ENCODE measurements around the gene PHF13. TPM values are rescaled to one million over a fixed set of nuclear protein-coding genes. Genes with fewer than 3 reads are reported as not detected.

Gene PHF13
- total and polyA plus RNA-seq, 9 of the 15 experiments (the other 6 are each of a cell fraction or from before 2014, with no cell fraction given) = 1.8 to 36.1 (median 11.7) TPM

DNA sequence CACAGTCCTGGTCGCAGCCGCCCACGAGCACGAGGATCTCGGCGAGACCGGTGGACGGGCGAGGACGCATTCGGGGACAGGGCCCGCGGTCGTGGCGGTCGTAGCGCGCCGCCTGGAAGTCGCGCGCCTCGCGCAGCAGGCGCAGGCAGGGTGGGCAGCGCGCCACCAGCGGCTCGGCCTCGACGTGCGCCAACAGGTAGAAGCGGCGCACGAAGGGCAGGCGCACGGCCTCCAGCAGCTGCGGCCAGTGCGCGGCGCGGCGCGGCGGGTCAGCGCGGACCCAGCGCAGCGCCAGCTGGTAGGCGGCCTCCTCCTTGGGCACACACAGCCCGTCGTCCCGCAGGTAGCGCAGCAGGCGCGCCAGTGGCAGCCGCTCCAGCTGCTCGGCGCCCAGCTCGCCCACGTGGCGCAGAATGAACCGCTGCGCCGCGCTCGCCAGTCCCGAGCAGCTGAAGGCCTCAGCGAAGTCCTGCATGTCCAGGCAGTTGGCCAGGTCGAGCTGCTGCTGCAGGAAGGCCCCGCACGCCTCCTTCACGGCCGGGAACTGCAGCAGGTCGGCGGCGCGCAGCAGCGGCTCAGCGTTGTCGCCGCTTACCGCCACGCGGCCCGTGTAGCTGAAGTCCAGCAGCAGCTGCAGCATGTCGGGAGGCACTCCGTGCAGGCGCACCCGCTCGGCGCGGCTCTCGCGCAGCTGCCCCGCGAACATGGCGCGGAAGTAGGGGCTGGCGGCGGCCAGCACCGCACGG lies 11.4 kb upstream of the PHF13 start:
- POLR2A ChIA-PET = interaction anchor here (0.6 to 10.7 kb wide), 15 partner anchors 8 to 88 kb away, joined by 3 to 221 read pairs (median 4); partner anchors contain the start of genes PHF13 and ZBTB48
- Histone ChIP-seq H3K27ac (ENCODE audit: extremely low read depth, low read depth, low read length) (peak overlapping the region; percentile 99), H3K27me3 (ENCODE audit: control insufficient read depth in 2 of 2, insufficient read depth in 2 of 2, low read length in 2 of 2) (no peaks in the 10 kb centered on the region), H3K4me2 (ENCODE audit: insufficient read depth, low read length) (peak overlapping the region; percentile 99), H2AFZ (ENCODE audit: low read depth, low read length) (peak overlapping the region; percentile 83), H3K36me3 (ENCODE audit: control insufficient read depth, insufficient read depth, low read length) (peaks cover 35% of the 10 kb centered on the region; the same call in 2 of the 3 replicates), H3K79me2 (ENCODE audit: control insufficient read depth, insufficient read depth, low read length) (peaks cover 53% of the 10 kb centered on the region), H3K9me1 (ENCODE audit: control insufficient read depth, insufficient read depth, low read length) (peaks cover 20% of the 10 kb centered on the region), H4K20me1 (replicated peaks; ENCODE audit: control insufficient read depth, insufficient read depth, low read length) (peaks cover 40% of the 10 kb centered on the region), H3K9me3 (replicated peaks; ENCODE audit: control insufficient read depth, insufficient read depth, low read depth, low read length) (no peaks in the 10 kb centered on the region), H3K4me1 (replicated peaks in 1 of 2; ENCODE audit: control insufficient read depth in 2 of 2, insufficient read depth in 2 of 2, low read length in 2 of 2) (peaks cover 38 to 63% of the 10 kb centered on the region in 2 experiments), H3K4me3 (peak overlapping the region; percentile 89), H3K9ac (ENCODE audit: insufficient read depth in 1 of 2, low read depth in 2 of 2, low read length in 2 of 2) (peak overlapping the region; percentile 93 to 100)
- no peak for FAIRE-seq
- CTCF ChIA-PET (ENCODE audit: low intra/inter-chr PET ratio) = no interaction called here
- intact Hi-C loops (cut with micrococcal nuclease) (loop anchor here (1.0 to 2.0 kb wide), 3 partner anchors 11 to 48 kb away; partner anchors contain the start of genes NOL9 and PHF13), in situ Hi-C loops (cut with MboI) (no loop called here)
- BruUV-seq (replicated peaks) = no TSS peak
- peak; percentile 62 for ATAC-seq
- peak in 2 of 4 experiments; percentile 54 to 60 for DNase-seq (ENCODE audit: extremely low read depth in 1 of 4, low spot score in 3 of 4)
- under 1% methylated on average over 102 of the region's 103 CpGs for WGBS (ENCODE audit: insufficient coverage, low coverage, missing lambda C conversion rate)
- TF ChIP-seq MCM7 (IDR thresholded peaks at IDR 0.05) = no peak
- TF ChIP-seq, protein P1, sequence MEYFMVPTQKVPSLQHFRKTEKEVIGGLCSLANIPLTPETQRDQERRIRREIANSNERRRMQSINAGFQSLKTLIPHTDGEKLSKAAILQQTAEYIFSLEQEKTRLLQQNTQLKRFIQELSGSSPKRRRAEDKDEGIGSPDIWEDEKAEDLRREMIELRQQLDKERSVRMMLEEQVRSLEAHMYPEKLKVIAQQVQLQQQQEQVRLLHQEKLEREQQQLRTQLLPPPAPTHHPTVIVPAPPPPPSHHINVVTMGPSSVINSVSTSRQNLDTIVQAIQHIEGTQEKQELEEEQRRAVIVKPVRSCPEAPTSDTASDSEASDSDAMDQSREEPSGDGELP (CRISPR knock-in tag; IDR thresholded peaks at IDR 0.05; ENCODE audit: borderline replicate concordance) = peak; percentile 79
- TF ChIP-seq KAT7 (CRISPR knock-in tag; IDR thresholded peaks at IDR 0.05; ENCODE audit: borderline replicate concordance) = no peak; the same call in 1 of the 2 replicates
- TF ChIP-seq, protein P2, sequence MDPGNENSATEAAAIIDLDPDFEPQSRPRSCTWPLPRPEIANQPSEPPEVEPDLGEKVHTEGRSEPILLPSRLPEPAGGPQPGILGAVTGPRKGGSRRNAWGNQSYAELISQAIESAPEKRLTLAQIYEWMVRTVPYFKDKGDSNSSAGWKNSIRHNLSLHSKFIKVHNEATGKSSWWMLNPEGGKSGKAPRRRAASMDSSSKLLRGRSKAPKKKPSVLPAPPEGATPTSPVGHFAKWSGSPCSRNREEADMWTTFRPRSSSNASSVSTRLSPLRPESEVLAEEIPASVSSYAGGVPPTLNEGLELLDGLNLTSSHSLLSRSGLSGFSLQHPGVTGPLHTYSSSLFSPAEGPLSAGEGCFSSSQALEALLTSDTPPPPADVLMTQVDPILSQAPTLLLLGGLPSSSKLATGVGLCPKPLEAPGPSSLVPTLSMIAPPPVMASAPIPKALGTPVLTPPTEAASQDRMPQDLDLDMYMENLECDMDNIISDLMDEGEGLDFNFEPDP (CRISPR knock-in tag; IDR thresholded peaks at IDR 0.05) = no peak
- TF ChIP-seq STAT5B (CRISPR knock-in tag; IDR thresholded peaks at IDR 0.05) = no peak
- no peak for TF ChIP-seq SMARCC2 (IDR thresholded peaks at IDR 0.05; ENCODE audit: low read depth)
- TF ChIP-seq ZNF764 (CRISPR knock-in tag; IDR thresholded peaks at IDR 0.05; ENCODE audit: low read depth) = no peak
- TF ChIP-seq, protein P3, sequence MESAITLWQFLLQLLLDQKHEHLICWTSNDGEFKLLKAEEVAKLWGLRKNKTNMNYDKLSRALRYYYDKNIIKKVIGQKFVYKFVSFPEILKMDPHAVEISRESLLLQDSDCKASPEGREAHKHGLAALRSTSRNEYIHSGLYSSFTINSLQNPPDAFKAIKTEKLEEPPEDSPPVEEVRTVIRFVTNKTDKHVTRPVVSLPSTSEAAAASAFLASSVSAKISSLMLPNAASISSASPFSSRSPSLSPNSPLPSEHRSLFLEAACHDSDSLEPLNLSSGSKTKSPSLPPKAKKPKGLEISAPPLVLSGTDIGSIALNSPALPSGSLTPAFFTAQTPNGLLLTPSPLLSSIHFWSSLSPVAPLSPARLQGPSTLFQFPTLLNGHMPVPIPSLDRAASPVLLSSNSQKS (CRISPR knock-in tag; IDR thresholded peaks at IDR 0.05) = no peak
- TF ChIP-seq, protein P4, sequence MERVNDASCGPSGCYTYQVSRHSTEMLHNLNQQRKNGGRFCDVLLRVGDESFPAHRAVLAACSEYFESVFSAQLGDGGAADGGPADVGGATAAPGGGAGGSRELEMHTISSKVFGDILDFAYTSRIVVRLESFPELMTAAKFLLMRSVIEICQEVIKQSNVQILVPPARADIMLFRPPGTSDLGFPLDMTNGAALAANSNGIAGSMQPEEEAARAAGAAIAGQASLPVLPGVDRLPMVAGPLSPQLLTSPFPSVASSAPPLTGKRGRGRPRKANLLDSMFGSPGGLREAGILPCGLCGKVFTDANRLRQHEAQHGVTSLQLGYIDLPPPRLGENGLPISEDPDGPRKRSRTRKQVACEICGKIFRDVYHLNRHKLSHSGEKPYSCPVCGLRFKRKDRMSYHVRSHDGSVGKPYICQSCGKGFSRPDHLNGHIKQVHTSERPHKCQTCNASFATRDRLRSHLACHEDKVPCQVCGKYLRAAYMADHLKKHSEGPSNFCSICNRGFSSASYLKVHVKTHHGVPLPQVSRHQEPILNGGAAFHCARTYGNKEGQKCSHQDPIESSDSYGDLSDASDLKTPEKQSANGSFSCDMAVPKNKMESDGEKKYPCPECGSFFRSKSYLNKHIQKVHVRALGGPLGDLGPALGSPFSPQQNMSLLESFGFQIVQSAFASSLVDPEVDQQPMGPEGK (CRISPR knock-in tag; IDR thresholded peaks at IDR 0.05; ENCODE audit: borderline replicate concordance) = no peak
- TF ChIP-seq TBP (optimal IDR thresholded peaks at IDR 0.05; ENCODE audit: low read depth, low read length) = no peak
- TF ChIP-seq KAT8 (IDR thresholded peaks at IDR 0.05; ENCODE audit: low read depth) = no peak
- no peak; the same call in 1 of the 2 replicates for TF ChIP-seq TCF7 (IDR thresholded peaks at IDR 0.05; ENCODE audit: borderline replicate concordance)
- TF ChIP-seq RAD51 (IDR thresholded peaks at IDR 0.05; ENCODE audit: borderline replicate concordance, low read depth) = no peak
- no peak for TF ChIP-seq PRPF4 (IDR thresholded peaks at IDR 0.05; ENCODE audit: insufficient read depth, low read depth, low read length, poor library complexity, severe bottlenecking)
- TF ChIP-seq NR2F6 (CRISPR knock-in tag; IDR thresholded peaks at IDR 0.05) = no peak

Data from K562 (cell line).